Lung (tissue), 12 donors: ENCODE data around the gene PIF1. TPM values are rescaled to one million over a fixed set of nuclear protein-coding genes. Genes with fewer than 3 reads are reported as not detected.
A peak's percentile ranks its signal among the peaks of the same experiment; 100 is the strongest.

ENCODE experiments used
- ATAC-seq: fragments of 200-7000 bp; cut with Tn5 transposase; one replicate; pipeline ENCODE4 v1.9.1; 2020; ENCODE audit warnings: moderate number of reproducible peaks; ENCODE audit not compliant: insufficient read depth, low FRiP score
- DNase-seq, 3 donors: peaks; one replicate each; pipeline ENCODE4 v3.0.0-alpha.2; 2013 to 2017
- H3K27ac ChIP-seq, 2 donors: one replicate each; pipeline ENCODE4 v1.5.1; 2013; ENCODE audit warnings: mild to moderate bottlenecking in 2 of 2, moderate library complexity in 2 of 2, control low read depth in 1 of 2, inconsistent platforms in 1 of 2, low read depth in 1 of 2, low read length in 1 of 2
- H3K27me3 ChIP-seq, 3 donors: one replicate each; pipeline ENCODE4 v1.5.1; 2013; ENCODE audit warnings: low read length in 2 of 3; ENCODE audit not compliant: control insufficient read depth in 3 of 3, insufficient read depth in 3 of 3
- H3K36me3 ChIP-seq, 4 donors: one replicate each; pipeline ENCODE4 v1.5.1; 2013; ENCODE audit warnings: low read length in 4 of 4, mild to moderate bottlenecking in 1 of 4, moderate library complexity in 1 of 4; ENCODE audit not compliant: control insufficient read depth in 4 of 4, insufficient read depth in 4 of 4
- H3K4me1 ChIP-seq, 5 donors: one replicate each; pipeline ENCODE4 v1.5.1; 2013; ENCODE audit warnings: low read length in 5 of 5, mild to moderate bottlenecking in 2 of 5, moderate library complexity in 1 of 5; ENCODE audit not compliant: control insufficient read depth in 5 of 5, insufficient read depth in 5 of 5
- H3K4me3 ChIP-seq: one replicate; pipeline ENCODE4 v1.5.1; 2013; ENCODE audit warnings: mild to moderate bottlenecking, control low read depth, moderate library complexity
- H3K9ac ChIP-seq, 2 donors: one replicate each; pipeline ENCODE4 v1.5.1; 2013; ENCODE audit warnings: low read length in 2 of 2, control low read depth in 1 of 2; ENCODE audit not compliant: insufficient read depth in 1 of 2
- H3K9me3 ChIP-seq, 4 donors: one replicate each; pipeline ENCODE4 v1.5.1; 2013; ENCODE audit warnings: low read length in 3 of 4, mild to moderate bottlenecking in 1 of 4, moderate library complexity in 1 of 4; ENCODE audit not compliant: control insufficient read depth in 4 of 4, insufficient read depth in 3 of 4
- WGBS, 2 donors: extraction: QIAGEN DNeasy Blood & Tissue Kit; methylation state at CpG; one replicate each; pipeline ENCODE4 v1.1.7; 2013; 5-methylcytosine and 5-hydroxymethylcytosine counted together
- polyA plus RNA-seq, 2 donors: library from polyadenylated mRNA; stranded (reverse); fragments of 200-250 nt; gene quantifications; one replicate each; pipeline ENCODE4 v1.2.1, GENCODE V29; 2013
- total RNA-seq, 2 donors: library from RNA; depleted of rRNA in 1 of 2; stranded (reverse); fragments of >200 nt in 1 of 2; gene quantifications; one replicate each; pipeline ENCODE4 v1.2.1, GENCODE V29; 2014 to 2021
- TF ChIP-seq, protein P1 (sequence below): IDR thresholded peaks from 2 replicates; pipeline ENCODE4 v1.5.1; 2012; ENCODE audit warnings: mild to moderate bottlenecking; ENCODE audit errors: control extremely low read depth, extremely low read depth
- donor health status: control.
- donor health status: control.
- donor health status: Bipolar disorder and iron deficiency.
- donor health status: healthy.
- donor health status: DM: yes; HTN: yes; CAD: no.

Gene PIF1
- total and polyA plus RNA-seq, 4 donors = 1.1 to 2.4 (median 1.2) TPM

DNA sequence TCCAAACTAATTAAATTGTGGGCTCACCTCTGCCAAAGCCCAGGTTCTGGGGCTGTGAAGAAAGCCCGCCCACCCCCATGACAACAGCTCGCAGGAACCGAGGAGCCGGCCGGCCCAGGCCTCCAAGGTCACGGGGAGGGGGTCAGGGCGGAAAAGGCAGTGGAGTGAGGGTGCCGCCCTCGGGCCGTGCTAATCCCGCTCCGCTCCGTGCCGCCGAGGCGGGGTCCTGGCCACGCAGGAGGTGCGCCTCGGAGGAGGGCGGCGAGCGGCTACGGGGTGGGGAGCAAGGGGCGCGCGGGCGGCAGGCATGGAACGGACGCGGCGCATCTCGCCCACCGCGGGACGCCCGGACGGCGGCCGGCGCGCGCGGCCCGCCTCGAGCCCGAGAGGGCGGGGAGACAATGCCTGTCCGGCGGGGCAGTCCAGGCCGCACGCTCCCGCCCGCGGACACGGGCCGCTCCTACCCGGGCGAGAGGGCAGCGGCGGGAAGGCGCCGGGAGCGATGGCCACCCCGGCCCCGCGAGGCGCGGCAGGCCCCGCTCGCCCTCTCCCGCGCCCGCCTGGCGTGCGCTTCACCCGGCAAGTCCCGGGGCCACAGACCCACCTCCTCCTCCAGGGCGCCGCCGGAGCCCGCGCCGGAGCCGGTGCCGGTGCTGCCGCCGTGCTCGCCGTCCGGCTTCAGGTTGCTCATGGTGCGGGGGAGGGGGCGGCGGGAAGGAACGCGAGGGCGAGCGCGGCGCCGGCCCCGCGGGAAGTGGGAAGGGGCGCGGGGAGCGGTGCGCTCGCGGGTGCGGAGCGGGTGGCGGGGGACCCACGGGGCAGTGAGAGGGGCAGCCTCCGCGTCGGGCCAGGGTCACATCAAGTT, 50.6 kb downstream of the PIF1 start:
- peaks cover 3 to 11% (median 4%) of the 10 kb centered on the region in 5 donors for H3K4me1 ChIP-seq
- peak overlapping the region; percentile 61 to 98 for H3K27ac ChIP-seq
- H3K27me3 ChIP-seq = peaks cover 0 to 14% (median 0%) of the 10 kb centered on the region in 3 donors
- H3K9ac ChIP-seq = no peak overlapping the region
- DNase-seq (peak; percentile 24 to 30 (median 27)), ATAC-seq (no peak)
- no peaks in the 10 kb centered on the region for H3K36me3 ChIP-seq
- no peaks in the 10 kb centered on the region for H3K9me3 ChIP-seq
- peak overlapping the region; percentile 52 for H3K4me3 ChIP-seq
- TF ChIP-seq, protein P1, sequence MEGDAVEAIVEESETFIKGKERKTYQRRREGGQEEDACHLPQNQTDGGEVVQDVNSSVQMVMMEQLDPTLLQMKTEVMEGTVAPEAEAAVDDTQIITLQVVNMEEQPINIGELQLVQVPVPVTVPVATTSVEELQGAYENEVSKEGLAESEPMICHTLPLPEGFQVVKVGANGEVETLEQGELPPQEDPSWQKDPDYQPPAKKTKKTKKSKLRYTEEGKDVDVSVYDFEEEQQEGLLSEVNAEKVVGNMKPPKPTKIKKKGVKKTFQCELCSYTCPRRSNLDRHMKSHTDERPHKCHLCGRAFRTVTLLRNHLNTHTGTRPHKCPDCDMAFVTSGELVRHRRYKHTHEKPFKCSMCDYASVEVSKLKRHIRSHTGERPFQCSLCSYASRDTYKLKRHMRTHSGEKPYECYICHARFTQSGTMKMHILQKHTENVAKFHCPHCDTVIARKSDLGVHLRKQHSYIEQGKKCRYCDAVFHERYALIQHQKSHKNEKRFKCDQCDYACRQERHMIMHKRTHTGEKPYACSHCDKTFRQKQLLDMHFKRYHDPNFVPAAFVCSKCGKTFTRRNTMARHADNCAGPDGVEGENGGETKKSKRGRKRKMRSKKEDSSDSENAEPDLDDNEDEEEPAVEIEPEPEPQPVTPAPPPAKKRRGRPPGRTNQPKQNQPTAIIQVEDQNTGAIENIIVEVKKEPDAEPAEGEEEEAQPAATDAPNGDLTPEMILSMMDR = no peak
- WGBS, 2 donors = 2 to 4% methylated on average over 57 to 115 of the region's 115 CpGs

DNA sequence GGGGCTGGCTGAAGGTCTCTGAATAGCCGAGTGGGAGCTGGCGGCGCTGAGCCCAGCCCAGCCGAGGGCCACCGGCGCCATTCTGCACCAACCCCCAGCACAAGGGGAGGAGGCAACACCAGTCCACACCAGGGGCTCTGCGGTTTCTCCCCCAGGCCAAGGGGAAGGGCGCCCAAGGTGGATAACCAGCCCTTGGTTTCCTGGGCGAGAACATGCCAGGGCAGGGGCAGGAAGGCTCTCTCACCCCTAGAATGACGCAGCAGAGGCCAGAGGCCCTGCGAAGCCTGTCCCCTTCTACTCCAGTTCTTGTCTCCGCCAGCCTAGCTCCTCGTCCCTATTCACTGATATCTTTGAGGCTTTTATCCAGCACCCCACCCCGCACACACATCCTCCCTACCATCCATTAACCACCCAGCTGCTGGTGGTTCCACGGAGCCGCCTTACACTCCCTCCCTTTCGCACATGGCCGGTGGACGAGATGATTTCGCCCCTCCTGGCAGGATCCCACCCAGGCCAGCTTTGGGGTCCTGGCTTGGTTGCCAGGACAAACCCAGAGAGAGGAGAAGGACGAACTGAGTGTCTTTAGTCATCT, 51.3 kb downstream of the PIF1 start:
- DNase-seq = peak in 2 of 3 donors; percentile 8 to 20
- Histone ChIP-seq H3K9me3 (no peaks in the 10 kb centered on the region), H3K36me3 (no peaks in the 10 kb centered on the region), H3K9ac (no peak overlapping the region), H3K4me3 (no peak overlapping the region), H3K27me3 (peaks cover 0 to 14% (median 0%) of the 10 kb centered on the region in 3 donors), H3K4me1 (peaks cover 3 to 11% (median 4%) of the 10 kb centered on the region in 5 donors), H3K27ac (peak overlapping the region; percentile 1 to 98)
- 72 to 74% methylated on average over 21 of the region's 21 CpGs for WGBS, 2 donors
- ATAC-seq = no peak
- TF ChIP-seq, protein P1 = no peak

DNA sequence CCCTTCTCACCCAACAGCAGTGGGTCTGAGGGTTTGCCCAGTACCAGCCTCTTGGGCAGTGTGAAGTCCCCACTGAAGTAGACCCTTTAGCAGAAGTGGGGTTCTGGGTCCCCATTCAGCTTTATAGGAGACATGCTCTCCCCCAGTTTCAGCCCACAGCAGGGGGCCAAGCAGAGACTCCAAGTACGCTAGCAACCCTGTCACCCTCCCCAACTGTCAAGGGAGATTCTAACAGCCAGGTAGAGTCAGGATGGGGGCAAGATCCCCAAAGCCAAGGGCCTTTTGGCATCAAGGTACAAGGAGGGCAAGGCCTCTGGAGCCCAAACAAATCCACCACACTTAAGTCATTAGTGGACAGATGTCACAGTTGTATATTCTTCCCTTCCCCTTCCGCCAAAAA, 51.8 kb downstream of the PIF1 start:
- H3K9ac ChIP-seq = no peak overlapping the region
- TF ChIP-seq, protein P1 = no peak
- peaks cover 3 to 11% (median 4%) of the 10 kb centered on the region in 5 donors for H3K4me1 ChIP-seq
- whole genome bisulfite sequencing, 2 donors = 89 to 94% methylated on average over 2 of the region's 2 CpGs
- H3K27ac ChIP-seq = peak overlapping the region in 1 of 2 donors; percentile 98
- H3K36me3 ChIP-seq = no peaks in the 10 kb centered on the region
- no peak overlapping the region for H3K4me3 ChIP-seq
- ATAC-seq (no peak), DNase-seq (no peak)
- H3K9me3 ChIP-seq = no peaks in the 10 kb centered on the region
- peaks cover 0 to 14% (median 0%) of the 10 kb centered on the region in 3 donors for H3K27me3 ChIP-seq
